ENCODE measurements around the gene GSTT4.

GRCh38 chr22:24002272-24002671 is 3.0 kb downstream of the GSTT4 start:
- no peak for TF ChIP-seq CTCF (IDR thresholded peaks at IDR 0.05; ENCODE audit: poor library complexity)
- no peak for TF ChIP-seq EZH2phosphoT487 (IDR thresholded peaks at IDR 0.05; ENCODE audit: low read depth, severe bottlenecking, unreplicated experiment)

Data from hepatocyte (in vitro differentiated cells).